ENCODE data around the gene UIMC1. TPM values are rescaled to one million over a fixed set of nuclear protein-coding genes. Genes with fewer than 3 reads are reported as not detected.

Gene UIMC1
- polyA plus RNA-seq, 2 donors, result 14.0 to 16.3 TPM

GRCh38 chr5:176878906-176879662 is 127.5 kb downstream of the UIMC1 start:
- 71 to 83% methylated on average over 23 of the region's 23 CpGs for WGBS, 2 donors

GRCh38 chr5:176878463-176878862 is 128.1 kb downstream of the UIMC1 start:
- 66 to 76% methylated on average over 12 of the region's 12 CpGs for WGBS, 2 donors
- H3K4me1 ChIP-seq (ENCODE audit: control insufficient read depth in 2 of 2, insufficient read depth in 2 of 2, low read length in 1 of 2), result no peaks in the 10 kb centered on the region
- H3K27me3 ChIP-seq (ENCODE audit: control insufficient read depth in 1 of 2, insufficient read depth in 2 of 2, low read length in 2 of 2), result no peaks in the 10 kb centered on the region
- no peaks in the 10 kb centered on the region for H3K9me3 ChIP-seq (ENCODE audit: control insufficient read depth in 2 of 2, insufficient read depth in 1 of 2, low read depth in 1 of 2, low read length in 1 of 2)
- H3K36me3 ChIP-seq (ENCODE audit: control insufficient read depth in 2 of 2, insufficient read depth in 2 of 2, low read length in 1 of 2), result no peaks in the 10 kb centered on the region
- H3K27ac ChIP-seq (ENCODE audit: low read depth in 2 of 2, low read length in 1 of 2), result no peak overlapping the region
- no peak overlapping the region for H3K4me3 ChIP-seq (ENCODE audit: low read depth in 1 of 2, low read length in 2 of 2)

More at GRCh38 chr5:176878906-176879662, 127.5 kb downstream of the UIMC1 start:
- Histone ChIP-seq H3K36me3 (ENCODE audit: control insufficient read depth in 2 of 2, insufficient read depth in 2 of 2, low read length in 1 of 2) (no peaks in the 10 kb centered on the region), H3K4me3 (ENCODE audit: low read depth in 1 of 2, low read length in 2 of 2) (no peak overlapping the region), H3K27me3 (ENCODE audit: control insufficient read depth in 1 of 2, insufficient read depth in 2 of 2, low read length in 2 of 2) (no peaks in the 10 kb centered on the region), H3K27ac (ENCODE audit: low read depth in 2 of 2, low read length in 1 of 2) (no peak overlapping the region), H3K4me1 (ENCODE audit: control insufficient read depth in 2 of 2, insufficient read depth in 2 of 2, low read length in 1 of 2) (no peaks in the 10 kb centered on the region), H3K9me3 (ENCODE audit: control insufficient read depth in 2 of 2, insufficient read depth in 1 of 2, low read depth in 1 of 2, low read length in 1 of 2) (no peaks in the 10 kb centered on the region)

GRCh38 chr5:176877793-176878331 is 128.7 kb downstream of the UIMC1 start:
- Histone ChIP-seq H3K4me3 (ENCODE audit: low read depth in 1 of 2, low read length in 2 of 2) (no peak overlapping the region), H3K4me1 (ENCODE audit: control insufficient read depth in 2 of 2, insufficient read depth in 2 of 2, low read length in 1 of 2) (no peaks in the 10 kb centered on the region), H3K27ac (ENCODE audit: low read depth in 2 of 2, low read length in 1 of 2) (no peak overlapping the region), H3K36me3 (ENCODE audit: control insufficient read depth in 2 of 2, insufficient read depth in 2 of 2, low read length in 1 of 2) (no peaks in the 10 kb centered on the region), H3K27me3 (ENCODE audit: control insufficient read depth in 1 of 2, insufficient read depth in 2 of 2, low read length in 2 of 2) (no peaks in the 10 kb centered on the region), H3K9me3 (ENCODE audit: control insufficient read depth in 2 of 2, insufficient read depth in 1 of 2, low read depth in 1 of 2, low read length in 1 of 2) (no peaks in the 10 kb centered on the region)
- WGBS, 2 donors, result 63 to 73% methylated on average over 20 to 21 of the region's 21 CpGs

- no peaks in the 10 kb centered on the region for H3K9me3 ChIP-seq (ENCODE audit: control insufficient read depth in 2 of 2, insufficient read depth in 1 of 2, low read depth in 1 of 2, low read length in 1 of 2)
- H3K27ac ChIP-seq (ENCODE audit: low read depth in 2 of 2, low read length in 1 of 2), result no peak overlapping the region
- H3K27me3 ChIP-seq (ENCODE audit: control insufficient read depth in 1 of 2, insufficient read depth in 2 of 2, low read length in 2 of 2), result no peaks in the 10 kb centered on the region
- H3K4me1 ChIP-seq (ENCODE audit: control insufficient read depth in 2 of 2, insufficient read depth in 2 of 2, low read length in 1 of 2), result no peaks in the 10 kb centered on the region
- 64 to 69% methylated on average over 24 of the region's 24 CpGs for WGBS, 2 donors
- H3K36me3 ChIP-seq (ENCODE audit: control insufficient read depth in 2 of 2, insufficient read depth in 2 of 2, low read length in 1 of 2), result no peaks in the 10 kb centered on the region
- no peak overlapping the region for H3K4me3 ChIP-seq (ENCODE audit: low read depth in 1 of 2, low read length in 2 of 2)
These were observed 129.8 kb downstream of the UIMC1 start for GRCh38 chr5:176876506-176877431.

GRCh38 chr5:176875783-176876505 is 130.6 kb downstream of the UIMC1 start:
- H3K9me3 ChIP-seq (ENCODE audit: control insufficient read depth in 2 of 2, insufficient read depth in 1 of 2, low read depth in 1 of 2, low read length in 1 of 2), result no peaks in the 10 kb centered on the region
- no peak overlapping the region for H3K27ac ChIP-seq (ENCODE audit: low read depth in 2 of 2, low read length in 1 of 2)
- no peaks in the 10 kb centered on the region for H3K27me3 ChIP-seq (ENCODE audit: control insufficient read depth in 1 of 2, insufficient read depth in 2 of 2, low read length in 2 of 2)
- 34 to 38% methylated on average over 27 of the region's 27 CpGs for WGBS, 2 donors
- H3K4me3 ChIP-seq (ENCODE audit: low read depth in 1 of 2, low read length in 2 of 2), result no peak overlapping the region
- H3K4me1 ChIP-seq (ENCODE audit: control insufficient read depth in 2 of 2, insufficient read depth in 2 of 2, low read length in 1 of 2), result no peaks in the 10 kb centered on the region
- no peaks in the 10 kb centered on the region for H3K36me3 ChIP-seq (ENCODE audit: control insufficient read depth in 2 of 2, insufficient read depth in 2 of 2, low read length in 1 of 2)

GRCh38 chr5:176875014-176875550 is 131.5 kb downstream of the UIMC1 start:
- Histone ChIP-seq H3K27me3 (ENCODE audit: control insufficient read depth in 1 of 2, insufficient read depth in 2 of 2, low read length in 2 of 2) (no peaks in the 10 kb centered on the region), H3K27ac (ENCODE audit: low read depth in 2 of 2, low read length in 1 of 2) (no peak overlapping the region), H3K9me3 (ENCODE audit: control insufficient read depth in 2 of 2, insufficient read depth in 1 of 2, low read depth in 1 of 2, low read length in 1 of 2) (no peaks in the 10 kb centered on the region), H3K4me1 (ENCODE audit: control insufficient read depth in 2 of 2, insufficient read depth in 2 of 2, low read length in 1 of 2) (no peaks in the 10 kb centered on the region), H3K4me3 (ENCODE audit: low read depth in 1 of 2, low read length in 2 of 2) (no peak overlapping the region), H3K36me3 (ENCODE audit: control insufficient read depth in 2 of 2, insufficient read depth in 2 of 2, low read length in 1 of 2) (no peaks in the 10 kb centered on the region)
- WGBS, 2 donors, result 55% methylated on average over 17 of the region's 17 CpGs

- Histone ChIP-seq H3K27me3 (ENCODE audit: control insufficient read depth in 1 of 2, insufficient read depth in 2 of 2, low read length in 2 of 2) (no peaks in the 10 kb centered on the region), H3K27ac (ENCODE audit: low read depth in 2 of 2, low read length in 1 of 2) (no peak overlapping the region), H3K4me3 (ENCODE audit: low read depth in 1 of 2, low read length in 2 of 2) (no peak overlapping the region), H3K4me1 (ENCODE audit: control insufficient read depth in 2 of 2, insufficient read depth in 2 of 2, low read length in 1 of 2) (no peaks in the 10 kb centered on the region), H3K9me3 (ENCODE audit: control insufficient read depth in 2 of 2, insufficient read depth in 1 of 2, low read depth in 1 of 2, low read length in 1 of 2) (no peaks in the 10 kb centered on the region), H3K36me3 (ENCODE audit: control insufficient read depth in 2 of 2, insufficient read depth in 2 of 2, low read length in 1 of 2) (no peaks in the 10 kb centered on the region)
- 61 to 65% methylated on average over 20 of the region's 20 CpGs for whole genome bisulfite sequencing, 2 donors
These were observed 132.3 kb downstream of the UIMC1 start for GRCh38 chr5:176874198-176874780.

GRCh38 chr5:176873541-176874172 is 132.9 kb downstream of the UIMC1 start:
- H3K27me3 ChIP-seq (ENCODE audit: control insufficient read depth in 1 of 2, insufficient read depth in 2 of 2, low read length in 2 of 2), result no peaks in the 10 kb centered on the region
- H3K27ac ChIP-seq (ENCODE audit: low read depth in 2 of 2, low read length in 1 of 2), result no peak overlapping the region
- no peak overlapping the region for H3K4me3 ChIP-seq (ENCODE audit: low read depth in 1 of 2, low read length in 2 of 2)
- H3K9me3 ChIP-seq (ENCODE audit: control insufficient read depth in 2 of 2, insufficient read depth in 1 of 2, low read depth in 1 of 2, low read length in 1 of 2), result no peaks in the 10 kb centered on the region
- H3K36me3 ChIP-seq (ENCODE audit: control insufficient read depth in 2 of 2, insufficient read depth in 2 of 2, low read length in 1 of 2), result no peaks in the 10 kb centered on the region
- H3K4me1 ChIP-seq (ENCODE audit: control insufficient read depth in 2 of 2, insufficient read depth in 2 of 2, low read length in 1 of 2), result no peaks in the 10 kb centered on the region
- 44 to 46% methylated on average over 16 of the region's 16 CpGs for WGBS, 2 donors

Data from esophagus (tissue), 2 donors.